PFSK-1 (cell line): Measurements from ENCODE around the gene BDH1.

Experiments
- FOXP2 ChIP-seq: optimal IDR thresholded peaks from 2 replicates; pipeline ENCODE3; 2011; ENCODE audit warnings: borderline replicate concordance, control low read depth, inconsistent platforms; ENCODE audit not compliant: insufficient read depth; ENCODE audit errors: extremely low read length, extremely low read depth
- POLR2AphosphoS5 ChIP-seq: IDR thresholded peaks from 2 replicates; pipeline ENCODE4 v1.6.1; 2012; ENCODE audit warnings: low read depth, mild to moderate bottlenecking, control low read depth, low read length, moderate library complexity
- REST ChIP-seq, 2 experiments: IDR thresholded peaks; 2 replicates each; pipeline versions ENCODE4 v1.6.1 to v1.8.0; 2011 to 2012; ENCODE audit warnings: low read depth in 2 of 2, low read length in 2 of 2, control low read depth in 1 of 2, inconsistent platforms in 1 of 2, mild to moderate bottlenecking in 1 of 2, moderate library complexity in 1 of 2; ENCODE audit not compliant: insufficient read depth in 1 of 2
- SIN3A ChIP-seq: IDR thresholded peaks from 2 replicates; pipeline ENCODE4 v1.6.1; 2012; ENCODE audit warnings: mild to moderate bottlenecking, low read length, moderate library complexity, borderline replicate concordance; ENCODE audit not compliant: insufficient read depth
- TAF1 ChIP-seq: IDR thresholded peaks from 2 replicates; pipeline ENCODE4 v1.6.1; 2012; ENCODE audit warnings: low read length, control low read depth, borderline replicate concordance; ENCODE audit not compliant: insufficient read depth

Gene BDH1

GRCh38 chr3:197504641-197505121 is 51.1 kb downstream of the BDH1 start:
- TF ChIP-seq SIN3A = no peak
- TF ChIP-seq TAF1 = no peak
- no peak for TF ChIP-seq REST (IDR thresholded peaks at IDR 0.05; ENCODE audit: insufficient read depth in 1 of 2, low read depth in 2 of 2, low read length in 2 of 2)
- TF ChIP-seq POLR2AphosphoS5 = no peak
- TF ChIP-seq FOXP2 = no peak

GRCh38 chr3:197504229-197504628 is 51.5 kb downstream of the BDH1 start:
- no peak for TF ChIP-seq TAF1
- no peak for TF ChIP-seq REST (IDR thresholded peaks at IDR 0.05; ENCODE audit: insufficient read depth in 1 of 2, low read depth in 2 of 2, low read length in 2 of 2)
- no peak for TF ChIP-seq POLR2AphosphoS5
- TF ChIP-seq FOXP2 = no peak
- no peak for TF ChIP-seq SIN3A

- TF ChIP-seq SIN3A (no peak), POLR2AphosphoS5 (no peak), TAF1 (no peak)
Observed at GRCh38 chr3:197503652-197504051, 52.1 kb downstream of the BDH1 start.

- TF ChIP-seq POLR2AphosphoS5 (no peak), TAF1 (no peak)
Observed at GRCh38 chr3:197501879-197502620, 53.7 kb downstream of the BDH1 start.

GRCh38 chr3:197501496-197501878 is 54.3 kb downstream of the BDH1 start:
- no peak for TF ChIP-seq POLR2AphosphoS5
- TF ChIP-seq TAF1 = no peak
- TF ChIP-seq SIN3A = no peak
- TF ChIP-seq REST (IDR thresholded peaks at IDR 0.05; ENCODE audit: insufficient read depth in 1 of 2, low read depth in 2 of 2, low read length in 2 of 2) = no peak
- TF ChIP-seq FOXP2 = no peak

- no peak for TF ChIP-seq POLR2AphosphoS5
- TF ChIP-seq TAF1 = no peak
- TF ChIP-seq FOXP2 = no peak
- TF ChIP-seq SIN3A = no peak
- TF ChIP-seq REST (IDR thresholded peaks at IDR 0.05; ENCODE audit: insufficient read depth in 1 of 2, low read depth in 2 of 2, low read length in 2 of 2) = no peak
Observed at GRCh38 chr3:197500812-197501211, 55.0 kb downstream of the BDH1 start.
